HCT116 (cell line): ENCODE measurements around the gene DYNLL2. TPM values are rescaled to one million over a fixed set of nuclear protein-coding genes. Genes with fewer than 3 reads are reported as not detected.

Source experiments
- ATAC-seq: fragments of 200-7000 bp; cut with Tn5 transposase; 2 replicates; pipeline ENCODE4 v1.9.1; 2020; ENCODE audit warnings: mild to moderate bottlenecking, moderate library complexity
- BruUV-seq: library from RNA; stranded (reverse); fragments of 400-500 nt; replicated peaks from 2 replicates; lab custom pipeline; 2021; lab: Mats Ljungman, UMichigan
- CTCF ChIA-PET: fragments of 300-600 bp; sonication (Branson Sonifier 250); formaldehyde crosslinking; loops from one replicate; lab custom pipeline; 2021; ENCODE audit warnings: antibody characterized with exemption; lab: Charles Lee
- POLR2A ChIA-PET: fragments of 300-600, 350-600 bp; sonication (Branson Sonifier 250); formaldehyde crosslinking; loops from one replicate; lab custom pipeline; 2021; ENCODE audit warnings: antibody characterized with exemption; lab: Charles Lee
- RAD21 ChIA-PET, 2 experiments: fragments of 300-600 bp; sonication (Branson Sonifier 250); formaldehyde crosslinking; loops; one replicate each; lab custom pipeline; 2023; ENCODE audit warnings: low total read pairs in 2 of 2; ENCODE audit not compliant: uncharacterized antibody in 2 of 2, unreplicated experiment in 2 of 2, low non-redundant PET in 1 of 2; lab: Charles Lee
- DNase-seq: peaks from one replicate; pipeline ENCODE4 v3.0.0-alpha.2; 2010; ENCODE audit warnings: low read depth, low spot score
- H2AFZ ChIP-seq: fragments of 200-600 bp; shearing (Covaris generic), sonication (generic); 2 replicates; pipeline ENCODE4 v1.6.1; 2017; ENCODE audit warnings: low read depth, mixed run types, mixed read lengths, antibody characterized with exemption, low read length; ENCODE audit not compliant: poor library complexity, severe bottlenecking
- H3K27ac ChIP-seq: 2 replicates; pipeline ENCODE4 v1.5.1; 2012; ENCODE audit warnings: low read depth, low read length
- H3K27me3 ChIP-seq: fragments of 200-600 bp; sonication (generic); 2 replicates; pipeline ENCODE4 v1.6.1; 2016; ENCODE audit warnings: mixed run types, low read length, mixed read lengths; ENCODE audit not compliant: insufficient read depth
- H3K36me3 ChIP-seq, 2 experiments: fragments of 200-500 bp in 1 of 2; fragments of 200-600 bp in 1 of 2; sonication (Bioruptor generic) in 1 of 2; sonication (generic) in 1 of 2; 2 replicates each; pipeline versions ENCODE4 v1.5.1 to v1.6.1; 2014 to 2016; ENCODE audit warnings: low read length in 2 of 2, inconsistent platforms in 1 of 2, mixed read lengths in 1 of 2, mixed run types in 1 of 2; ENCODE audit not compliant: insufficient read depth in 2 of 2, control insufficient read depth in 1 of 2
- H3K4me1 ChIP-seq, 2 experiments: fragments of 200-600 bp in 1 of 2; sonication (generic) in 1 of 2; 2 replicates each; pipeline versions ENCODE4 v1.5.1 to v1.6.1; 2012 to 2017; ENCODE audit warnings: low read length in 2 of 2, inconsistent platforms in 1 of 2, mild to moderate bottlenecking in 1 of 2, mixed read lengths in 1 of 2, mixed run types in 1 of 2, moderate library complexity in 1 of 2; ENCODE audit not compliant: insufficient read depth in 2 of 2, control insufficient read depth in 1 of 2
- H3K4me2 ChIP-seq: fragments of 200-600 bp; sonication (generic); 2 replicates; pipeline ENCODE4 v1.6.1; 2017; ENCODE audit warnings: mixed run types, low read length, mixed read lengths
- H3K4me3 ChIP-seq, 2 experiments: fragments of 200-600 bp in 1 of 2; sonication (generic) in 1 of 2; replicated peaks in 1 of 2; 2 replicates each; pipeline ENCODE4 v1.5.1; 2011 to 2016; ENCODE audit warnings: low read length in 2 of 2, control low read depth in 1 of 2, low read depth in 1 of 2, mild to moderate bottlenecking in 1 of 2, mixed read lengths in 1 of 2, mixed run types in 1 of 2
- H3K79me2 ChIP-seq: fragments of 200-600 bp; sonication (generic); 2 replicates; pipeline ENCODE4 v1.6.1; 2017; ENCODE audit warnings: mild to moderate bottlenecking, mixed run types, low read length, moderate library complexity, mixed read lengths; ENCODE audit not compliant: insufficient read depth
- H3K9ac ChIP-seq: fragments of 200-600 bp; sonication (generic); 2 replicates; pipeline ENCODE4 v1.6.1; 2016; ENCODE audit warnings: low read length, mixed read lengths
- H3K9me2 ChIP-seq: fragments of 200-600 bp; sonication (generic), shearing (Covaris generic); 2 replicates; pipeline ENCODE4 v1.6.1; 2017; ENCODE audit warnings: mixed run types, mild to moderate bottlenecking, moderate library complexity; ENCODE audit not compliant: insufficient read depth
- H3K9me3 ChIP-seq, 2 experiments: fragments of 200-500 bp in 1 of 2; fragments of 200-600 bp in 1 of 2; sonication (Bioruptor generic) in 1 of 2; sonication (generic) in 1 of 2; 2 replicates each; pipeline ENCODE4 v1.6.1; 2014 to 2017; ENCODE audit warnings: low read length in 2 of 2, mixed read lengths in 2 of 2, inconsistent platforms in 1 of 2, low read depth in 1 of 2, mild to moderate bottlenecking in 1 of 2, mixed run types in 1 of 2, moderate library complexity in 1 of 2; ENCODE audit not compliant: control insufficient read depth in 1 of 2, insufficient read depth in 1 of 2
- H4K20me1 ChIP-seq: fragments of 200-600 bp; sonication (generic), shearing (Covaris generic); 2 replicates; pipeline ENCODE4 v1.6.1; 2017; ENCODE audit warnings: mixed run types, mild to moderate bottlenecking, moderate library complexity; ENCODE audit not compliant: insufficient read depth
- CBX3 ChIP-seq: IDR thresholded peaks from 2 replicates; pipeline ENCODE4 v1.6.1; 2012; ENCODE audit warnings: low read depth
- CEBPB ChIP-seq: IDR thresholded peaks from 2 replicates; pipeline ENCODE4 v1.6.1; 2012; ENCODE audit warnings: low read depth
- EGR1 ChIP-seq: IDR thresholded peaks from 2 replicates; pipeline ENCODE4 v1.6.1; 2012; ENCODE audit warnings: low read depth
- EZH2phosphoT487 ChIP-seq: fragments of 200-600 bp; IDR thresholded peaks from 2 replicates; pipeline ENCODE4 v1.6.1; 2018; ENCODE audit warnings: antibody characterized with exemption, borderline replicate concordance
- JUND ChIP-seq: IDR thresholded peaks from 2 replicates; pipeline ENCODE4 v1.6.1; 2012
- POLR2A ChIP-seq: IDR thresholded peaks from 2 replicates; pipeline ENCODE4 v1.7.0; 2011; ENCODE audit warnings: borderline replicate concordance; ENCODE audit not compliant: insufficient read depth, insufficient read length; ENCODE audit errors: extremely low read depth
- POLR2AphosphoS5 ChIP-seq: IDR thresholded peaks from 2 replicates; pipeline ENCODE4 v1.6.1; 2011; ENCODE audit warnings: mild to moderate bottlenecking, low read depth, low read length, moderate library complexity
- RAD21 ChIP-seq: IDR thresholded peaks from 2 replicates; pipeline ENCODE4 v1.6.1; 2012; ENCODE audit warnings: low read depth, mild to moderate bottlenecking
- SP1 ChIP-seq: IDR thresholded peaks from 2 replicates; pipeline ENCODE4 v1.6.1; 2012; ENCODE audit warnings: low read depth
- SRF ChIP-seq: IDR thresholded peaks from 2 replicates; pipeline ENCODE4 v1.6.1; 2012; ENCODE audit warnings: low read depth
- TCF7L2 ChIP-seq: IDR thresholded peaks from 2 replicates; pipeline ENCODE4 v1.7.0; 2011; ENCODE audit warnings: borderline replicate concordance, inconsistent platforms; ENCODE audit not compliant: insufficient read depth, insufficient read length; ENCODE audit errors: extremely low read depth
- YY1 ChIP-seq: IDR thresholded peaks from 2 replicates; pipeline ENCODE4 v1.6.1; 2011; ENCODE audit warnings: low read length, low read depth, moderate library complexity, mild to moderate bottlenecking; ENCODE audit not compliant: insufficient replicate concordance; ENCODE audit errors: extremely low read depth
- intact Hi-C: fragments of 100-400 bp; cut with micrococcal nuclease; formaldehyde crosslinking; loops from 2 replicates; pipeline ENCODE4 v1.10.0; 2022
- total RNA-seq: library from RNA; stranded (reverse); gene quantifications from one replicate; pipeline ENCODE4 v1.2.1, GENCODE V29; 2021; ENCODE audit not compliant: unreplicated experiment
- TF ChIP-seq, protein P1 (sequence below): IDR thresholded peaks from 2 replicates; pipeline ENCODE4 v1.6.1; 2011; ENCODE audit warnings: mild to moderate bottlenecking, low read length, moderate library complexity; ENCODE audit not compliant: insufficient replicate concordance; ENCODE audit errors: extremely low read depth
- TF ChIP-seq, protein P2 (sequence below): IDR thresholded peaks from 2 replicates; pipeline ENCODE4 v1.6.1; 2012
- TF ChIP-seq, protein P3 (sequence below), 3 experiments: fragments of 200-600 bp in 1 of 3; sonication (generic) in 1 of 3; IDR thresholded peaks in 2 of 3; conservative IDR thresholded peaks in 1 of 3; 2 replicates each; pipeline ENCODE4 v1.5.1; 2012 to 2017; ENCODE audit warnings: low read depth in 2 of 3, low read length in 2 of 3, antibody characterized with exemption in 1 of 3, borderline replicate concordance in 1 of 3, control low read depth in 1 of 3, mild to moderate bottlenecking in 1 of 3, mixed read lengths in 1 of 3, mixed run types in 1 of 3, moderate library complexity in 1 of 3; ENCODE audit not compliant: insufficient read depth in 1 of 3
- TF ChIP-seq, protein P4 (sequence below): IDR thresholded peaks from 2 replicates; pipeline ENCODE4 v1.6.1; 2012; ENCODE audit warnings: low read depth
- TF ChIP-seq, protein P5 (sequence below): IDR thresholded peaks from 2 replicates; pipeline ENCODE4 v1.6.1; 2012

Gene DYNLL2
- total RNA-seq, 1 experiment from 2014 or later: 54.9 TPM

- Histone ChIP-seq H3K9me3 (no peaks in the 10 kb centered on the region), H3K9me2 (no peaks in the 10 kb centered on the region), H3K4me3 (no peak overlapping the region), H3K4me2 (no peak overlapping the region), H3K27me3 (no peaks in the 10 kb centered on the region), H3K4me1 (no peaks in the 10 kb centered on the region; a peak in 1 of 4 replicates), H3K27ac (no peak overlapping the region), H4K20me1 (no peaks in the 10 kb centered on the region), H3K36me3 (no peaks in the 10 kb centered on the region), H3K79me2 (no peaks in the 10 kb centered on the region), H3K9ac (no peak overlapping the region), H2AFZ (no peak overlapping the region)
- TF ChIP-seq CEBPB: no peak
- TF ChIP-seq, protein P1, sequence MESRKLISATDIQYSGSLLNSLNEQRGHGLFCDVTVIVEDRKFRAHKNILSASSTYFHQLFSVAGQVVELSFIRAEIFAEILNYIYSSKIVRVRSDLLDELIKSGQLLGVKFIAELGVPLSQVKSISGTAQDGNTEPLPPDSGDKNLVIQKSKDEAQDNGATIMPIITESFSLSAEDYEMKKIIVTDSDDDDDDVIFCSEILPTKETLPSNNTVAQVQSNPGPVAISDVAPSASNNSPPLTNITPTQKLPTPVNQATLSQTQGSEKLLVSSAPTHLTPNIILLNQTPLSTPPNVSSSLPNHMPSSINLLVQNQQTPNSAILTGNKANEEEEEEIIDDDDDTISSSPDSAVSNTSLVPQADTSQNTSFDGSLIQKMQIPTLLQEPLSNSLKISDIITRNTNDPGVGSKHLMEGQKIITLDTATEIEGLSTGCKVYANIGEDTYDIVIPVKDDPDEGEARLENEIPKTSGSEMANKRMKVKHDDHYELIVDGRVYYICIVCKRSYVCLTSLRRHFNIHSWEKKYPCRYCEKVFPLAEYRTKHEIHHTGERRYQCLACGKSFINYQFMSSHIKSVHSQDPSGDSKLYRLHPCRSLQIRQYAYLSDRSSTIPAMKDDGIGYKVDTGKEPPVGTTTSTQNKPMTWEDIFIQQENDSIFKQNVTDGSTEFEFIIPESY: no peak
- TF ChIP-seq, protein P2, sequence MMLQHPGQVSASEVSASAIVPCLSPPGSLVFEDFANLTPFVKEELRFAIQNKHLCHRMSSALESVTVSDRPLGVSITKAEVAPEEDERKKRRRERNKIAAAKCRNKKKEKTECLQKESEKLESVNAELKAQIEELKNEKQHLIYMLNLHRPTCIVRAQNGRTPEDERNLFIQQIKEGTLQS: no peak
- TF ChIP-seq, protein P3, sequence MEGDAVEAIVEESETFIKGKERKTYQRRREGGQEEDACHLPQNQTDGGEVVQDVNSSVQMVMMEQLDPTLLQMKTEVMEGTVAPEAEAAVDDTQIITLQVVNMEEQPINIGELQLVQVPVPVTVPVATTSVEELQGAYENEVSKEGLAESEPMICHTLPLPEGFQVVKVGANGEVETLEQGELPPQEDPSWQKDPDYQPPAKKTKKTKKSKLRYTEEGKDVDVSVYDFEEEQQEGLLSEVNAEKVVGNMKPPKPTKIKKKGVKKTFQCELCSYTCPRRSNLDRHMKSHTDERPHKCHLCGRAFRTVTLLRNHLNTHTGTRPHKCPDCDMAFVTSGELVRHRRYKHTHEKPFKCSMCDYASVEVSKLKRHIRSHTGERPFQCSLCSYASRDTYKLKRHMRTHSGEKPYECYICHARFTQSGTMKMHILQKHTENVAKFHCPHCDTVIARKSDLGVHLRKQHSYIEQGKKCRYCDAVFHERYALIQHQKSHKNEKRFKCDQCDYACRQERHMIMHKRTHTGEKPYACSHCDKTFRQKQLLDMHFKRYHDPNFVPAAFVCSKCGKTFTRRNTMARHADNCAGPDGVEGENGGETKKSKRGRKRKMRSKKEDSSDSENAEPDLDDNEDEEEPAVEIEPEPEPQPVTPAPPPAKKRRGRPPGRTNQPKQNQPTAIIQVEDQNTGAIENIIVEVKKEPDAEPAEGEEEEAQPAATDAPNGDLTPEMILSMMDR (IDR thresholded peaks at IDR 0.05 in 2 of 3, conservative IDR thresholded peaks at IDR 0.05 in 1 of 3; ENCODE audit: borderline replicate concordance in 1 of 3, insufficient read depth in 1 of 3, low read depth in 2 of 3, low read length in 2 of 3): no peak
- TF ChIP-seq YY1: no peak
- TF ChIP-seq, protein P4, sequence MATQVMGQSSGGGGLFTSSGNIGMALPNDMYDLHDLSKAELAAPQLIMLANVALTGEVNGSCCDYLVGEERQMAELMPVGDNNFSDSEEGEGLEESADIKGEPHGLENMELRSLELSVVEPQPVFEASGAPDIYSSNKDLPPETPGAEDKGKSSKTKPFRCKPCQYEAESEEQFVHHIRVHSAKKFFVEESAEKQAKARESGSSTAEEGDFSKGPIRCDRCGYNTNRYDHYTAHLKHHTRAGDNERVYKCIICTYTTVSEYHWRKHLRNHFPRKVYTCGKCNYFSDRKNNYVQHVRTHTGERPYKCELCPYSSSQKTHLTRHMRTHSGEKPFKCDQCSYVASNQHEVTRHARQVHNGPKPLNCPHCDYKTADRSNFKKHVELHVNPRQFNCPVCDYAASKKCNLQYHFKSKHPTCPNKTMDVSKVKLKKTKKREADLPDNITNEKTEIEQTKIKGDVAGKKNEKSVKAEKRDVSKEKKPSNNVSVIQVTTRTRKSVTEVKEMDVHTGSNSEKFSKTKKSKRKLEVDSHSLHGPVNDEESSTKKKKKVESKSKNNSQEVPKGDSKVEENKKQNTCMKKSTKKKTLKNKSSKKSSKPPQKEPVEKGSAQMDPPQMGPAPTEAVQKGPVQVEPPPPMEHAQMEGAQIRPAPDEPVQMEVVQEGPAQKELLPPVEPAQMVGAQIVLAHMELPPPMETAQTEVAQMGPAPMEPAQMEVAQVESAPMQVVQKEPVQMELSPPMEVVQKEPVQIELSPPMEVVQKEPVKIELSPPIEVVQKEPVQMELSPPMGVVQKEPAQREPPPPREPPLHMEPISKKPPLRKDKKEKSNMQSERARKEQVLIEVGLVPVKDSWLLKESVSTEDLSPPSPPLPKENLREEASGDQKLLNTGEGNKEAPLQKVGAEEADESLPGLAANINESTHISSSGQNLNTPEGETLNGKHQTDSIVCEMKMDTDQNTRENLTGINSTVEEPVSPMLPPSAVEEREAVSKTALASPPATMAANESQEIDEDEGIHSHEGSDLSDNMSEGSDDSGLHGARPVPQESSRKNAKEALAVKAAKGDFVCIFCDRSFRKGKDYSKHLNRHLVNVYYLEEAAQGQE: no peak
- no peak for TF ChIP-seq RAD21
- TF ChIP-seq POLR2AphosphoS5: no peak
- no peak for TF ChIP-seq TCF7L2
- no peak for TF ChIP-seq EZH2phosphoT487
- TF ChIP-seq CBX3: no peak
- no peak for TF ChIP-seq EGR1
- TF ChIP-seq SRF: no peak
- no peak for TF ChIP-seq POLR2A
- no peak for TF ChIP-seq JUND
- no peak for TF ChIP-seq SP1
- TF ChIP-seq, protein P5, sequence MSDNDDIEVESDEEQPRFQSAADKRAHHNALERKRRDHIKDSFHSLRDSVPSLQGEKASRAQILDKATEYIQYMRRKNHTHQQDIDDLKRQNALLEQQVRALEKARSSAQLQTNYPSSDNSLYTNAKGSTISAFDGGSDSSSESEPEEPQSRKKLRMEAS: no peak
- DNase-seq (no peak), ATAC-seq (no peak)
- intact Hi-C loops: no loop called here
- ChIA-PET CTCF (no interaction called here), POLR2A (interaction anchor here (1.6 kb wide), 1 partner anchor 32 kb away, joined by 9 read pairs; the partner anchor contains the start of gene DYNLL2), RAD21 (no interaction called here)
- no TSS peak for BruUV-seq
Observed at GRCh38 chr17:58051468-58051867, 31.8 kb upstream of the DYNLL2 start.
